Measurements from ENCODE around the gene LRRC26.

LRRC26 gene

GRCh38 chr9:137178939-137179630 is 9.2 kb upstream of the LRRC26 start:
- Histone ChIP-seq H3K27ac (no peak overlapping the region), H2AFZ (ENCODE audit: low read depth) (no peak overlapping the region), H3K4me1 (ENCODE audit: low read depth, poor library complexity, severe bottlenecking) (peaks cover 4% of the 10 kb centered on the region), H3K79me2 (ENCODE audit: insufficient read depth, low read depth) (no peaks in the 10 kb centered on the region), H3K4me3 (IDR thresholded peaks at IDR 0.05; ENCODE audit: insufficient read depth, low read depth, low read length) (no peak overlapping the region), H3K4me2 (no peak overlapping the region), H3K9ac (no peak overlapping the region), H3K27me3 (ENCODE audit: insufficient read depth, low read depth) (no peaks in the 10 kb centered on the region), H3K36me3 (ENCODE audit: insufficient read depth) (no peaks in the 10 kb centered on the region), H4K20me1 (ENCODE audit: insufficient read depth) (no peaks in the 10 kb centered on the region)
- TF ChIP-seq, protein P1, sequence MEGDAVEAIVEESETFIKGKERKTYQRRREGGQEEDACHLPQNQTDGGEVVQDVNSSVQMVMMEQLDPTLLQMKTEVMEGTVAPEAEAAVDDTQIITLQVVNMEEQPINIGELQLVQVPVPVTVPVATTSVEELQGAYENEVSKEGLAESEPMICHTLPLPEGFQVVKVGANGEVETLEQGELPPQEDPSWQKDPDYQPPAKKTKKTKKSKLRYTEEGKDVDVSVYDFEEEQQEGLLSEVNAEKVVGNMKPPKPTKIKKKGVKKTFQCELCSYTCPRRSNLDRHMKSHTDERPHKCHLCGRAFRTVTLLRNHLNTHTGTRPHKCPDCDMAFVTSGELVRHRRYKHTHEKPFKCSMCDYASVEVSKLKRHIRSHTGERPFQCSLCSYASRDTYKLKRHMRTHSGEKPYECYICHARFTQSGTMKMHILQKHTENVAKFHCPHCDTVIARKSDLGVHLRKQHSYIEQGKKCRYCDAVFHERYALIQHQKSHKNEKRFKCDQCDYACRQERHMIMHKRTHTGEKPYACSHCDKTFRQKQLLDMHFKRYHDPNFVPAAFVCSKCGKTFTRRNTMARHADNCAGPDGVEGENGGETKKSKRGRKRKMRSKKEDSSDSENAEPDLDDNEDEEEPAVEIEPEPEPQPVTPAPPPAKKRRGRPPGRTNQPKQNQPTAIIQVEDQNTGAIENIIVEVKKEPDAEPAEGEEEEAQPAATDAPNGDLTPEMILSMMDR (conservative IDR thresholded peaks at IDR 0.05; ENCODE audit: low read depth, low read length) = no peak

DNA sequence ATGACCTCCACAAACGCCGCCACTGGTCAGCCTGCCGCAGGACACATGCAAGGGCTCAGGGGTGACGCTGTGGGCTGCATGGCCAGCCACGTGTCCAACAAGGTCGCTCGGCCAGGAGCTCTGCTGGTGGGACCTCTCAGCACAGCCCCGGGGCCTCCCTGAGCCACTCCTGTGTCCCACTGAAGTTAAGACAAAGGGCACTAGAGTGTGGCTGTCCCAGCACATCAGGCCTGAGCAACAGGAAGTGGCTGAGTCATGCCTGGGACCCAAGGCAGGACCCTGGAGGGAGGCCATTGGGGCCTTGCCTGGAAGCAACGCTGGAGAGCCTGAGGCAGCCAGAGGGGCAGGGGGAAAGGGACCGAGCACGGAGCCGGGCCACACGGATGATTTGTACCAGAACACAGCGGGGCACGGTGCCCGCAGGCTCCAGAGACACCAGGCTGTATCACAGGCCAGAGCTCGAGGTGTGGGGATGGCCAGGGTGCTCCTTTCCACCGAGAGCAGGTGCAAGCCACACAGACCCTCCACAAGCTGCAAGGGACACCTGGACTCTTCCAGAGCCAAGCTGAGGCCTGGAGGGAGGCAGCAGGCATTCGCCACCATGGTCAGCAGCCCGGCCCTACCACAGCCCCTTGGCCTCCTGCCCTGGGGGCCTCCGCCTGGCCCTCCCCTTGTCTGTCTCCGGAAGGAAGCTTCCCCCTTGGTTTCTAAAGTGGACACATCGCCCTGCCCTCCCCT is 8.5 kb upstream of the LRRC26 start:
- Histone ChIP-seq H2AFZ (ENCODE audit: low read depth) (no peak overlapping the region), H3K27me3 (ENCODE audit: insufficient read depth, low read depth) (no peaks in the 10 kb centered on the region), H3K4me1 (ENCODE audit: low read depth, poor library complexity, severe bottlenecking) (peaks cover 4% of the 10 kb centered on the region), H4K20me1 (ENCODE audit: insufficient read depth) (no peaks in the 10 kb centered on the region), H3K27ac (no peak overlapping the region), H3K9ac (no peak overlapping the region), H3K4me3 (IDR thresholded peaks at IDR 0.05; ENCODE audit: insufficient read depth, low read depth, low read length) (no peak overlapping the region), H3K79me2 (ENCODE audit: insufficient read depth, low read depth) (no peaks in the 10 kb centered on the region), H3K36me3 (ENCODE audit: insufficient read depth) (no peaks in the 10 kb centered on the region), H3K4me2 (no peak overlapping the region)
- TF ChIP-seq, protein P1 (conservative IDR thresholded peaks at IDR 0.05; ENCODE audit: low read depth, low read length) = no peak

GRCh38 chr9:137176302-137177182 is 6.7 kb upstream of the LRRC26 start:
- Histone ChIP-seq H4K20me1 (ENCODE audit: insufficient read depth) (no peaks in the 10 kb centered on the region), H3K4me2 (no peak overlapping the region), H3K27ac (no peak overlapping the region), H3K36me3 (ENCODE audit: insufficient read depth) (no peaks in the 10 kb centered on the region), H3K27me3 (ENCODE audit: insufficient read depth, low read depth) (no peaks in the 10 kb centered on the region), H3K79me2 (ENCODE audit: insufficient read depth, low read depth) (no peaks in the 10 kb centered on the region), H3K4me1 (ENCODE audit: low read depth, poor library complexity, severe bottlenecking) (peaks cover 9% of the 10 kb centered on the region), H3K4me3 (IDR thresholded peaks at IDR 0.05; ENCODE audit: insufficient read depth, low read depth, low read length) (no peak overlapping the region), H2AFZ (ENCODE audit: low read depth) (no peak overlapping the region), H3K9ac (no peak overlapping the region)
- TF ChIP-seq, protein P1 (conservative IDR thresholded peaks at IDR 0.05; ENCODE audit: low read depth, low read length) = peak; percentile 68

- peaks cover 18% of the 10 kb centered on the region for H3K4me1 ChIP-seq (ENCODE audit: low read depth, poor library complexity, severe bottlenecking)
- H4K20me1 ChIP-seq (ENCODE audit: insufficient read depth) = no peaks in the 10 kb centered on the region
- H2AFZ ChIP-seq (ENCODE audit: low read depth) = no peak overlapping the region
- TF ChIP-seq, protein P1 (conservative IDR thresholded peaks at IDR 0.05; ENCODE audit: low read depth, low read length) = 0 out of 2 replicates have a peak, but pooled peaks have one; percentile 6
- no peaks in the 10 kb centered on the region for H3K27me3 ChIP-seq (ENCODE audit: insufficient read depth, low read depth)
- no peak overlapping the region for H3K27ac ChIP-seq
- H3K36me3 ChIP-seq (ENCODE audit: insufficient read depth) = no peaks in the 10 kb centered on the region
- no peak overlapping the region for H3K9ac ChIP-seq
- H3K79me2 ChIP-seq (ENCODE audit: insufficient read depth, low read depth) = no peaks in the 10 kb centered on the region
- no peak overlapping the region for H3K4me3 ChIP-seq (IDR thresholded peaks at IDR 0.05; ENCODE audit: insufficient read depth, low read depth, low read length)
- H3K4me2 ChIP-seq = no peak overlapping the region
Measured at GRCh38 chr9:137175345-137175961, 5.6 kb upstream of the LRRC26 start.
